Measurements from ENCODE around the gene OR2T27.

The OR2T27 gene

DNA sequence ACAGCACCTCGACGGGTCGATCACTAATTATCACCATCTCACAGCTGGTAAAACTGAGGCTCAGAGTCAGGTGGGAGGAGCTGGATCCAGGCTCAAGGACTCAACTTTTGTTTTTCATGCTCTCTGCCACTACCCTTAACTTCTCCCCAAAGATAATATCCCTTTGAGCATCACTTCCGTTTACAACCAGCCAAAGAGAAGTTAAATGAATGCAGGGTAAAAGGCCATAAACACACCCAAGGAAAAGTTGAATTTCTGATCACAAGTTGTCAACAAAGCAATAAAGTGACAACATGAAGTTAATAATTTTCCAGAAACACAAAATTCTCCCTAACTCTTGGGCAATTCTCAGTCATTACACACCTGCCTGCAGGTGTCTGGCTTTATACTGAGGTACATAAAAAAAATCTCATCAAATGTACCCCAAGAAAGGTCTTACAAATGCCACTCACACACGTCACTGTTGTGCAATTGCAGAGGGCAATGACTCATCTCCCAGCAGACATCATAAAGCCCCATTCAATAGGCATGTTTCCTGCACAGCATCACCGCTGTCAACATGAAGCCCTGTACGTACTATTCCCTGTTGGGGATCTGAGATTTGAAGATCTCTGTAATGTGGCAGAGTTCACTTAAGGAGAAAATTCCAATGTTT lies 23.8 kb downstream of the OR2T27 start:
- Histone ChIP-seq H3K27ac (ENCODE audit: low read depth, low read length) (no peak overlapping the region), H3K36me3 (ENCODE audit: control insufficient read depth, low read length) (no peaks in the 10 kb centered on the region), H3K4me3 (ENCODE audit: low read length) (no peak overlapping the region), H3K9me3 (ENCODE audit: control insufficient read depth, insufficient read depth, low read length) (no peaks in the 10 kb centered on the region), H3F3A (ENCODE audit: control insufficient read depth, insufficient read depth) (no peaks in the 10 kb centered on the region), H3K4me1 (ENCODE audit: control insufficient read depth, low read length) (no peaks in the 10 kb centered on the region), H3K9me2 (replicated peaks; ENCODE audit: control insufficient read depth, low read length) (no peaks in the 10 kb centered on the region), H3K79me2 (ENCODE audit: control insufficient read depth, low read length) (no peaks in the 10 kb centered on the region), H4K20me1 (ENCODE audit: control insufficient read depth, insufficient read depth, low read depth, low read length) (no peaks in the 10 kb centered on the region), H3K4me2 (ENCODE audit: low read length) (no peak overlapping the region), H3K27me3 (ENCODE audit: control insufficient read depth, low read length) (no peaks in the 10 kb centered on the region)
- TF ChIP-seq, protein P1, sequence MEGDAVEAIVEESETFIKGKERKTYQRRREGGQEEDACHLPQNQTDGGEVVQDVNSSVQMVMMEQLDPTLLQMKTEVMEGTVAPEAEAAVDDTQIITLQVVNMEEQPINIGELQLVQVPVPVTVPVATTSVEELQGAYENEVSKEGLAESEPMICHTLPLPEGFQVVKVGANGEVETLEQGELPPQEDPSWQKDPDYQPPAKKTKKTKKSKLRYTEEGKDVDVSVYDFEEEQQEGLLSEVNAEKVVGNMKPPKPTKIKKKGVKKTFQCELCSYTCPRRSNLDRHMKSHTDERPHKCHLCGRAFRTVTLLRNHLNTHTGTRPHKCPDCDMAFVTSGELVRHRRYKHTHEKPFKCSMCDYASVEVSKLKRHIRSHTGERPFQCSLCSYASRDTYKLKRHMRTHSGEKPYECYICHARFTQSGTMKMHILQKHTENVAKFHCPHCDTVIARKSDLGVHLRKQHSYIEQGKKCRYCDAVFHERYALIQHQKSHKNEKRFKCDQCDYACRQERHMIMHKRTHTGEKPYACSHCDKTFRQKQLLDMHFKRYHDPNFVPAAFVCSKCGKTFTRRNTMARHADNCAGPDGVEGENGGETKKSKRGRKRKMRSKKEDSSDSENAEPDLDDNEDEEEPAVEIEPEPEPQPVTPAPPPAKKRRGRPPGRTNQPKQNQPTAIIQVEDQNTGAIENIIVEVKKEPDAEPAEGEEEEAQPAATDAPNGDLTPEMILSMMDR (IDR thresholded peaks at IDR 0.05; ENCODE audit: low read depth, low read length, poor library complexity, severe bottlenecking): no peak
- TF ChIP-seq EZH2phosphoT487 (IDR thresholded peaks at IDR 0.05; ENCODE audit: borderline replicate concordance, low read length): no peak

DNA sequence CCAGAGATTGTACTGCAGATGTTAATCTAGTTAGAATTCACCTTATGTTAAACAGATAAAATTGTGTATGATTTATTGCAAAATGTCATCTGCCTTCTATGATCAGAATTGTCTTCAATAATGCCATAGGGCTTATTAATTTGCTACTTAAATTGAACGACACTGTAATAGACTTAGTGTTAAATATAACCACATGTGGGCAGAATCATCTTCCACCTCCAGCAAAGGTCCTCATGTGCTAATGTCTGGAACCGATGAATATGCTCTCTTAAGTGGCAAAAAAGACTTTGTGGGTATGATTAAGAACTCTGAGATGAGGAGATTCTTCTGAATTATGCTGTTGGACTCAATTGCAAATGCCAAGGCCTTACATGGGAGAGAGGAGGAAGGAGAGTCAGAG lies 24.8 kb downstream of the OR2T27 start:
- no peaks in the 10 kb centered on the region for H4K20me1 ChIP-seq (ENCODE audit: control insufficient read depth, insufficient read depth, low read depth, low read length)
- no peak overlapping the region for H3K4me2 ChIP-seq (ENCODE audit: low read length)
- no peaks in the 10 kb centered on the region for H3K36me3 ChIP-seq (ENCODE audit: control insufficient read depth, low read length)
- H3K79me2 ChIP-seq (ENCODE audit: control insufficient read depth, low read length): no peaks in the 10 kb centered on the region
- no peaks in the 10 kb centered on the region for H3F3A ChIP-seq (ENCODE audit: control insufficient read depth, insufficient read depth)
- TF ChIP-seq, protein P1 (IDR thresholded peaks at IDR 0.05; ENCODE audit: low read depth, low read length, poor library complexity, severe bottlenecking): no peak
- no peak for TF ChIP-seq EZH2phosphoT487 (IDR thresholded peaks at IDR 0.05; ENCODE audit: borderline replicate concordance, low read length)
- no peaks in the 10 kb centered on the region for H3K27me3 ChIP-seq (ENCODE audit: control insufficient read depth, low read length)
- H3K9me3 ChIP-seq (ENCODE audit: control insufficient read depth, insufficient read depth, low read length): no peaks in the 10 kb centered on the region
- no peaks in the 10 kb centered on the region for H3K9me2 ChIP-seq (replicated peaks; ENCODE audit: control insufficient read depth, low read length)
- no peaks in the 10 kb centered on the region for H3K4me1 ChIP-seq (ENCODE audit: control insufficient read depth, low read length)
- no peak overlapping the region for H3K4me3 ChIP-seq (ENCODE audit: low read length)
- H3K27ac ChIP-seq (ENCODE audit: low read depth, low read length): no peak overlapping the region

- no peaks in the 10 kb centered on the region for H3K9me3 ChIP-seq (ENCODE audit: control insufficient read depth, insufficient read depth, low read length)
- H3K4me1 ChIP-seq (ENCODE audit: control insufficient read depth, low read length): no peaks in the 10 kb centered on the region
- H4K20me1 ChIP-seq (ENCODE audit: control insufficient read depth, insufficient read depth, low read depth, low read length): no peaks in the 10 kb centered on the region
- TF ChIP-seq, protein P1 (IDR thresholded peaks at IDR 0.05; ENCODE audit: low read depth, low read length, poor library complexity, severe bottlenecking): no peak
- TF ChIP-seq EZH2phosphoT487 (IDR thresholded peaks at IDR 0.05; ENCODE audit: borderline replicate concordance, low read length): no peak
- no peaks in the 10 kb centered on the region for H3F3A ChIP-seq (ENCODE audit: control insufficient read depth, insufficient read depth)
- H3K9me2 ChIP-seq (replicated peaks; ENCODE audit: control insufficient read depth, low read length): no peaks in the 10 kb centered on the region
- no peak overlapping the region for H3K4me2 ChIP-seq (ENCODE audit: low read length)
- H3K36me3 ChIP-seq (ENCODE audit: control insufficient read depth, low read length): no peaks in the 10 kb centered on the region
- H3K79me2 ChIP-seq (ENCODE audit: control insufficient read depth, low read length): no peaks in the 10 kb centered on the region
- no peak overlapping the region for H3K4me3 ChIP-seq (ENCODE audit: low read length)
- no peaks in the 10 kb centered on the region for H3K27me3 ChIP-seq (ENCODE audit: control insufficient read depth, low read length)
- no peak overlapping the region for H3K27ac ChIP-seq (ENCODE audit: low read depth, low read length)
Observed at GRCh38 chr1:248627971-248628844, 27.1 kb downstream of the OR2T27 start.
